Right cardiac atrium (tissue), 5 donors: Measurements from ENCODE around the gene PXDN. TPM values are rescaled to one million over a fixed set of nuclear protein-coding genes. Genes with fewer than 3 reads are reported as not detected.

ENCODE experiments used
- ATAC-seq, 2 donors: fragments of 200-7000 bp; cut with Tn5 transposase; one replicate each; pipeline versions ENCODE4 v1.8.0 to v1.9.1; 2020; ENCODE audit warnings: moderate library complexity in 2 of 2, mild to moderate bottlenecking in 1 of 2
- DNase-seq, 3 donors: peaks; one replicate each; pipeline ENCODE4 v3.0.0-alpha.2; 2020
- H3K27ac ChIP-seq: one replicate; pipeline ENCODE4 v1.5.1; 2013; ENCODE audit warnings: mild to moderate bottlenecking, low read length, control low read depth, moderate library complexity
- H3K27me3 ChIP-seq: one replicate; pipeline ENCODE4 v1.6.1; 2013; ENCODE audit not compliant: control insufficient read depth, insufficient read depth
- H3K4me1 ChIP-seq: one replicate; pipeline ENCODE4 v1.6.1; 2013; ENCODE audit warnings: low read length; ENCODE audit not compliant: control insufficient read depth, insufficient read depth
- H3K4me3 ChIP-seq: one replicate; pipeline ENCODE4 v1.5.1; 2013; ENCODE audit warnings: low read length, control low read depth
- H3K9me3 ChIP-seq: one replicate; pipeline ENCODE4 v1.6.1; 2013; ENCODE audit warnings: low read length; ENCODE audit not compliant: control insufficient read depth
- WGBS: extraction: QIAGEN DNeasy Blood & Tissue Kit; methylation state at CpG from one replicate; pipeline ENCODE4 v1.1.7; 2013; 5-methylcytosine and 5-hydroxymethylcytosine counted together
- intact Hi-C, 4 donors: fragments of 100-400 bp; cut with DNase I; formaldehyde crosslinking; loops; one replicate each; pipeline versions ENCODE4 v1.11.0 to v1.14.0; 2022 to 2023
- polyA plus RNA-seq: library from polyadenylated mRNA; stranded (reverse); fragments of 200-250 nt; gene quantifications from one replicate; pipeline ENCODE4 v1.2.3, GENCODE V29; 2013
- total RNA-seq, 4 donors: library from RNA; stranded (reverse); fragmentation: NEBNext Ultra II Directional; extraction: Animal tissue kit (Norgen Biotek cat#: 25700); gene quantifications; one replicate each; pipeline ENCODE4 v1.2.1, GENCODE V29; 2021
- donor health status: healthy with polysubstance abuse.
- donor health status: DM: no; HTN: yes; CAD: no.
- donor health status: DM: no; HTN: no; CAD: no.
- donor health status: DM: no; HTN: yes; CAD: no; lungs with severe emphysema.
- donor health status: DM: yes; HTN: yes; CAD: no.

The PXDN gene
- total and polyA plus RNA-seq, 5 donors: 7.6 to 40.7 (median 18.7) TPM

DNA sequence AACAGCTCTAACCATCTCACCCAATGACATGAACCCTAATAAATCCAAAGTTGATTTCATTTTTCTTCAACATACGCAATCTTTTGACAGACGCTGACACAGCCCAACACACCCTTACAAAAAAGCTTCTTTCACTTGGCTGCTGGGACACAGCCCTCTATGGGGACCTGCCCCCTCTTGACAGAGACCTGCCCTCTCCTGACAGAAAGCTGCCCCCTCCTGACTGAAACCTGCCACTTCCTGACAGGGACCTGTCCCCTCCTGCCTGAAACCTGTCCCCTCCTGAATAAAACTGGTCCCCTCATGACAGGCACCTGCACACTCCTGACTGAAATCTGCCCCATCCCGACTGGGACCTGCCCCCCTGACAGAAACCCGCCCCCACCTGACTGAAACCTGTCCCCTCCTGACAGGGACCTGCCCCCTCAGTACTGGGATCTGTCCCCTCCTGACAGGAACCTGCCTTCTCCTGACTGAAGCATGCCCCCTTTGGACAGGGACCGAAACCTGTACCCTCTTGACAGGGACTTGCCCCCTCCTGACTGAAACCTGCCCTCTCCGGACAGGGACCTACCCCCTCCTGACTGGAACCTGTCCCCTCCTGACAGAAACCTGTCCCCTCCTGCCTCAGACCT is 87.9 kb downstream of the PXDN start:
- ATAC-seq (no peak), DNase-seq (peak in 1 of 3 donors; percentile 4)
- 89% methylated on average over 6 of the region's 6 CpGs for WGBS
- Histone ChIP-seq H3K4me1 (peaks cover 12% of the 10 kb centered on the region), H3K27ac (no peak overlapping the region), H3K27me3 (no peaks in the 10 kb centered on the region), H3K9me3 (no peaks in the 10 kb centered on the region), H3K4me3 (no peak overlapping the region)
- intact Hi-C loops: no loop called here

DNA sequence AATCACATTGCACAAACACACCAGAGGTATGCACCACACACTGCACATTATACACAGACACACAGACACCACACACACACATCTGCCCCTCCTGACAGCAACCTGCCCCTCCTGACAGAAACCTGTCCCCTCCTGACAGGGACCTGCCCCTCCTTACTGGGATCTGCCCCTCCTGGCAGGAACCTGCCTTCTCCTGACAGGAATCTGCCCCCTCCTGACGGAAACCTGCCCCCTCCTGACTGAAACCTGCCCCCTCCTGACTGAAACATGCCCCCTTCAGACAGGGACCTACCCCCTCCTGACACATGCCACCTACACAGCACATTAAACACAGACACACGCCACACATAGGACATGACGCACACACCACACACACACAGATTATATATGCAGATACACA is 88.9 kb downstream of the PXDN start:
- ATAC-seq (no peak), DNase-seq (no peak)
- no peak overlapping the region for H3K4me3 ChIP-seq
- no peaks in the 10 kb centered on the region for H3K27me3 ChIP-seq
- 94% methylated on average over 3 of the region's 3 CpGs for whole genome bisulfite sequencing
- intact Hi-C loops: no loop called here
- H3K27ac ChIP-seq: no peak overlapping the region
- no peaks in the 10 kb centered on the region for H3K9me3 ChIP-seq
- H3K4me1 ChIP-seq: peaks cover 14% of the 10 kb centered on the region

DNA sequence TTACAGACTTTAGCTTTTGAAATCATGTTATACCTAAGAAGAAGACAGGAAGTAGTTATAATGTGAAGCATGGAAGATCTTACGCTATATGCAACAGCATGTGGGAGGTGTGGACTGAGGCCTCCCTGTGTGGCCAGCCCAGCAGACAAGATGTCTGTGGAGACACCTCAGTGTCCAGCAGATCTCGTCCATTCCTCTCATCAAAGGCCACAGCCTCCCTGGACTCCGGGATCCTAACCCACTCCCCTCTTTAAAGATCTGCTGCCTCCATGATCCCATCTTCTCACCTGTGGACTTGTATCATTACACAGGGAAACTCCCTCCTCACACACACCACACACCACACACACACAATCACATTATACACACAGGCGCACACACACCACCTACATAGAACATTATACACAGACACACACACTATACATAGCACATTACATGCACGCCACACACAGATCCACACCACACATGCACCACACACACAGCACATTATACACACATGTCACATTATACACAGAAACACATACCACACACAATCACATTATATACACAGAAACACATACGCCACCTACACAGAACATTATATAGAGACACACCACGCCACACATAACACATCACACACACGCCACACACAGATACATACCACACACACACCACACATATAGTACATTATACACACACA is 89.5 kb downstream of the PXDN start:
- DNase-seq (no peak), ATAC-seq (no peak)
- Histone ChIP-seq H3K27me3 (no peaks in the 10 kb centered on the region), H3K4me1 (peaks cover 14% of the 10 kb centered on the region), H3K9me3 (no peaks in the 10 kb centered on the region), H3K4me3 (no peak overlapping the region), H3K27ac (peak overlapping the region; percentile 65)
- intact Hi-C loops: no loop called here
- WGBS: 83% methylated on average over 8 of the region's 8 CpGs

DNA sequence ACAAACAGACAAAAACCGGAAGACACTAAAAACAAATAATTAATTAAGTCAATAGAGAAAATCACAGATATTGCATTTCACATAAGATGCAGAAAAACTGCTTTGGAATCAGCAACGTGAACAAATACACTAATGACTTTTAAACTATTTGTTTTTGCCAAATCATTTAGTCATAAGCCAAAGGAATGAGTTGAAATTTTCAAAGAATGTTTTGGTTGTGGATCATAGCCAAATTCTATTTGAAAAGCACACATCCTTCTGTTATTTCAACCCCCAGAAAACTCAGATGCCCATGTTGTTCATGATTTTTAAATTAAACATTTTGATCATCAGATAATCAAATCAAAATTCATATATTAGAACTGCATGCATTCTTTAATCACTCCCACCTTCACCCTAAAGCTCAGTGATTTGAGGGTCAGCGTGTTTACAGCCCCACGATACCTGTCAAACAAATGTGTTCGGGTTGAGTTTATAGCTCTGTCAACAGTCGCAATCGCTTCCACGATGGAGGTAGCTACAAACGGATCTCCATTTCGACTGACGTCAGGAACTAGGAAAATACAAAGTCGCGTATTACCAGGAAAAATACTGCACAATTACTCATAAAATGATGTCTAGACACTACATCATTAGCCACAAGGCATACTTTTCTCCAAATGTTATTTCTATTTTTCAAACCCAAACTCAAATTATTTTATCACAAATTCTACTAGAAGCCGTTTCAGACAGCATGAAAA is 90.2 kb downstream of the PXDN start:
- Histone ChIP-seq H3K27ac (peak overlapping the region; percentile 65), H3K9me3 (no peaks in the 10 kb centered on the region), H3K4me3 (no peak overlapping the region), H3K4me1 (peaks cover 14% of the 10 kb centered on the region), H3K27me3 (no peaks in the 10 kb centered on the region)
- 63% methylated on average over 14 of the region's 14 CpGs for WGBS
- intact Hi-C loops: no loop called here
- DNase-seq (no peak), ATAC-seq (no peak)

DNA sequence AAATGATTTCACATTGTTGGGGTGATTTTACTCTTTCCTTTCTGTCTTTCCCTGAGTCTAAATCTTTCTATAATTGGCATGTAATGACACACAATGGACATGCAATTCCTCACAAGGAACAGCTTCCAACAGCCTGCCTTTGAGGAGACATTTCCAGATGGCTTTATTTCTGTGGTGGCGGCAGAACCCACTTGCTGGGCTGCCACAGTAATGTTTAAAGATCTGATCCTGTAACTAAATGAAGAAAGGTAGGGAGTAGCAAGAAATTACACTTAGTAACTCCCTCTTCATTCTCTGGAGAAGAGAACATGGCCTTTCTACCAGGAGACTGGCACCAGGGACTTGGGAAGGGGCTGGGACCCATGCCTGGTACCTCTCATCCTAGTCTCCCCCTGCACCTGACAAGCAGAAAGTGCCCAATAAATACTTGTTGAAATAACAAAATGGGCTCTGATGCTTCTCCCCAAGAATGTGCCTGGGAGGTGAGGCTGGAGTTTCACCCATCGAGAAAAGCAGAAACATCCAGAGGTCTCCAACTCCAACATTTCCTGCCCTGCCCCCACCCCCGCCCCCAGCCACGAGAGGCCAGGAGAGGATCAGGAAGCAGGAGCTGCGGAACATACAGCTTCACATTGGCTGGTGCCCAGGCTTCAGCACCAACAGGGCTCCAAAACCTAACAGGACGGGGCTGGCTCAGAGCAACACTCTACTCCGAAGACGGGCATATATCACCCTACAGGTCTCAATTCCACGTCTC is 92.1 kb downstream of the PXDN start:
- H3K4me1 ChIP-seq: peaks cover 14% of the 10 kb centered on the region
- no peak overlapping the region for H3K4me3 ChIP-seq
- peak overlapping the region; percentile 49 for H3K27ac ChIP-seq
- intact Hi-C loops: no loop called here
- H3K27me3 ChIP-seq: no peaks in the 10 kb centered on the region
- no peaks in the 10 kb centered on the region for H3K9me3 ChIP-seq
- 32% methylated on average over 9 of the region's 9 CpGs for WGBS
- DNase-seq: peak in 1 of 3 donors; percentile 74
- ATAC-seq: peak; percentile 27 to 30

DNA sequence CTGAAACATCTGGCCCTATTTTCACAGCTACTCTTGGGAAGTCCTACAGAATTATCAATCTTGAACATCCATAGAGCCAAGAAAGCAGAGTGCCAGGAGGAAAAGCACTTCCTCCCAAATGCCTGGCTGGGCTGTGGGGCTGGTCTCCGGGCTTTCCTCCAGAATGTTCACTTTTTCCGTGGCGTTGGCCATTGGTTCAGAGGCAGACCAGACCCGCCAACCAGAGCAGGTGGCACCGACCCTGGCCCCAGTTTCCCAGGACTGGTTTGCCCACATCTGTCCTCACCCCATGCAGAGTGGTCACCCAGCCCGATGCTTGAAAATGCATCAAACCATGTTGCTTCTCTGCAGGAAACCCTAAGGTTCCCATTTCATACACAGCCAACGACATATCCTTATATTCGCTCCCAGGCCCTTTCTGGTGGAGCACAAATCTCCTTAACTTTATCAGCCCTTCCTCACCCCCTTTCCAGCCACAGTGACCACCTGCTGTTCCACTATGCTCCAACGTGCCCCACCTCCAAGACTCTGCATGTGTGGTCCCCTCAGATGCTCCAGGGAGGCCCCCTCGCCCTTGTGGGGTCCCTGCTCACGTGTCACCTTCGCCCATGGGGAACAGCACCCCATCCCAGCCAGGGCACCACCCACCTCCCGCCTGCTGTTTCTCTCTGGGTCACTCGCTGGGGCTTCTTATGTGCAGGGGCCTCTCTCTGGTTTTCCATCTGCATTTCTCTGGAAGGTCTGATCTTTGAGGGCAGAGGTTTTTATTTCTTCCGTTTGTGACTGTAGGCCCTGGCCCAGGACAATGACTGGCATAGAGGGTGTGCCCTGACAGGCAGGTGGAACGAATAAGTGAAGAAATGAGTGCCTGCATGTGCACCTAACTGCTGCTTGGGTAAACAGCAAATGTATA is 92.9 kb downstream of the PXDN start:
- no peaks in the 10 kb centered on the region for H3K9me3 ChIP-seq
- H3K4me1 ChIP-seq: peaks cover 14% of the 10 kb centered on the region
- H3K27ac ChIP-seq: no peak overlapping the region
- ATAC-seq (no peak), DNase-seq (peak; percentile 53 to 82 (median 77))
- H3K4me3 ChIP-seq: no peak overlapping the region
- intact Hi-C loops: no loop called here
- no peaks in the 10 kb centered on the region for H3K27me3 ChIP-seq
- 63% methylated on average over 16 of the region's 16 CpGs for WGBS

DNA sequence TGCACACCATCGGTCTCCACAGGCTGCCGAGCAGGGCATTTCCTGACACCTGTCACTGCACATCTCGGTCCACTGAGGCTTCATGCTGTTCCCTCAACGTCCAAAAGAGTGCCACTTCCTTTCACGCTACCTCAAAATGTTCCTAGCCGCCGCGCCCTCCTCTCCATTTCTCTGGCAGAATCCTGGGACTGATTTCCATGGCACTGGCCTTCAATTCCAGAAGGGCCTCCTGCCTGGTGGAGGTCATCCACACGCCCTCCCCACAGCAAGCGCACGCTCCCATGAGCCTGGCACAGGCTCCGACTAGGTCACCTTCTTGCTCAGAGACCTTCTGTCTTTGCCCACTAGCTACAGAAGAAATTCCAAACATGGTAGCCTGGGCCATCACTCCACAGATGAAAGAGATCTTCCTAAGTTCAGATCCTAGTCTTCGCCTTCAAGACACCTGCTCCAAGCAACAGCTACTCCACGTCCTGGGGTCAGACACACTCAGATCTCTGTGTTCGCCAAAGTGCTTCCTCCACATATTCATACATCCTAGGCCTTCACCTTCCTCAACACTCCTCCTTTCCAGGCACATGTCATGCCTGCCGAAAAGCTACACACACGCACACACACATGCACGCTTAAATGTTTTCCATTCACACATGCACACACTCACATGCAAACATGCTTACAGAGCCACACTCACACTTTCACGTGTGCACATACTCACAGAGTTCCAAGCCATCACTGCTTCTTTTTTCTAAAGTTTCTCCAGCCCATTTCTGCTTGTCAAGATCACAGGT is 94.0 kb downstream of the PXDN start:
- Histone ChIP-seq H3K4me1 (peaks cover 14% of the 10 kb centered on the region), H3K9me3 (no peaks in the 10 kb centered on the region), H3K4me3 (no peak overlapping the region), H3K27me3 (no peaks in the 10 kb centered on the region), H3K27ac (no peak overlapping the region)
- DNase-seq: no peak
- intact Hi-C loops: no loop called here
- ATAC-seq: no peak
- 85% methylated on average over 19 of the region's 19 CpGs for WGBS

DNA sequence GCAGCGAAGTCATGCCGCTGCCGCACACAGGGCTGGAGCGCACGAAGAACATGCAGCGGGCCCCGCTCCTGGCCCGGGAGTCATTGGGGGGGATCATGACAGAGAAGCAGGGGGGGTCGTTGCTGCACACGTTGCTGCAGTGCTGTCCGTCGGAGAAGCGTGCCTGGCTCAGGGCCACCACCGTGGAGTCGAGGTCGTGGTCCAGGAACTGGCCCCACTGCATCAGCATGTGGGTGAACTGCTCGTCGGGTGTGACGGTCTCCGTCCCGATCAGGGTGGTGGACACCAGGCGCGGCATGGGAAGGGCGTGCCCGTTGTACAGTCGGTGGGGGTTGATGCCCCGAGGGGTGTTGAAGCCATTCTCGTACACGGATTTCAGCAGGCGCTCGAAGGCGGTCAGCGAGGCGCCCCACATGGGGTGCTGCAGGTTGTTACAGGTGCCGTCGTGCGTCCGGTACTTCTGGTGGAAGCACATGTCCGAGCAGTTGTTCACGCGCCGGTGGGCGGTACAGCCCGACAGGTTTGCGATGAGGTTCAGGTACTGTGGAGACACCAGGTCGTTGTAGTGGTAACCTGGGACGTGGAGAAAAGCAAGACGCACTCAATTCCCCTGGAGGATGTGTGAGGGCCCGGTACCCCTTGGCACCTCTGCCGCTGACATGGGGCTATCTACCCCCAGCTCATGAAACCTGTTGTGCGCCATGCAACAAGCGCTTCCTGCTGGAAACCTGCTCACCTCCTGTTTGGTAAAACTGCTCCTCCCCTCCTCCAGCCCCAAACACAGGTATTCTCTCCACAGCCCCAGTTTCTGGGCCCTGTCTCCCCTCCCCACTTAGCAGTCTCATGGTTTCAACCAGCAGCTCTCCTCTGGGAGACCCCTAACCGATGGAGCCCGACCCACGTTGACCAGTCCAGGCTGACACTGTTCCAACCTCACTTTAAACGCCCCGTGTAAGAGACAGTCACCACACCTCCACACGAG is 94.9 kb downstream of the PXDN start:
- WGBS: 96% methylated on average over 58 of the region's 58 CpGs
- H3K27ac ChIP-seq: no peak overlapping the region
- no peaks in the 10 kb centered on the region for H3K27me3 ChIP-seq
- DNase-seq (no peak), ATAC-seq (no peak)
- H3K9me3 ChIP-seq: no peaks in the 10 kb centered on the region
- H3K4me1 ChIP-seq: peaks cover 14% of the 10 kb centered on the region
- no peak overlapping the region for H3K4me3 ChIP-seq
- intact Hi-C loops: no loop called here
